Measurements from ENCODE around the gene COL4A1.

COL4A1 gene

DNA sequence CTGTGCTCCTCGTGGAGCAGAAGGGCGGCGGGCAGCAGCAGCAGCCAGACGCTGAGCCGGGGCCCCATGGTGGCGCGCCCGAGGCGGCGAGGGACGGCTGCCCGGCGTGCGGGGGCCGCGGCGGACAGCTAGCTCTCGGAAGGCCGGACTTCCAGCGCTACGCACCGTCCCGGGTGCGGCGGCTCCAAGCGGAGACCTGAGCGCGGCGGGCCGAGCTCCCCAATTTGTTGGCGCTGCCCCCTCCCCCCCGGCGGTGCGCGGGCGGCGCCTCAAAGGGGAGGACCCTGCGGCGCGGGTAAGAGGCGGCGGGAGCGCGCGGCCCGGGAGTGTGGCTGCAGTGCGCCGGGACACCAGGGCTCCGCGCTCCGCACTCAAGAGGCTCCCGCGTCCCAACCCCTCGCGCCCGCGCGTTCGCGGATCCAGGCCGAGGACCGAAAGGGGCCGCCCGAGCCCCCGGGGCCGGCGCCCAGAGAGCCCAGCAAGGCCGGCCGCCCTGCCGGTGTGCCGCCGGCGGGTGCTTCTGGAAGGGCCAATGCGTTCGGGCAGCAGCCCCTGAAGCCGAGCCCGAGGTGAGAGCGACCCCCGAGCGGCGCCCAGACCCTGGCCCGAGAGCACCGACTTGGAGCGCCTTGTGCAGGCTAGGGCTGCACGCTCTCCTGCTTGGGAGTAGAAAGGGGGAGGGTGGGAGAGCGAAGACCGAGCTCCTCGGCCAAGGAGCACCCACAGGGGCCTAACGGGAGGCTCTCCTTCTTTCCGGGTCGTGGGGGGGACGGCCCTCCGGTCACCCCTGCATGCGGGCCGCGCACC, at the start of gene COL4A1, which contains the start of gene COL4A2:
TSS of gene COL4A1 (minus strand) at position 198 of the 807 bp plus-strand sequence. CDS start at position 68, 130 bp downstream.
TSS of gene COL4A2 (plus strand) at position 325 of the 807 bp plus-strand sequence. CDS start 620 bp downstream, outside the sequence.
- DNase-seq (ENCODE audit: low read depth) = no peak

- no peak for DNase-seq (ENCODE audit: low read depth)
Measured at GRCh38 chr13:110356362-110356761, 49.4 kb upstream of the COL4A1 start.

- DNase-seq (ENCODE audit: low read depth) = no peak
Measured at GRCh38 chr13:110354715-110355473, 47.9 kb upstream of the COL4A1 start.

- DNase-seq (ENCODE audit: low read depth) = no peak
Measured at GRCh38 chr13:110354123-110354627, 47.2 kb upstream of the COL4A1 start.

GRCh38 chr13:110353339-110353977, 46.5 kb upstream of the COL4A1 start:
- DNase-seq (ENCODE audit: low read depth) = no peak

- no peak for DNase-seq (ENCODE audit: low read depth)
Measured at GRCh38 chr13:110352735-110353134, 45.8 kb upstream of the COL4A1 start.

DNA sequence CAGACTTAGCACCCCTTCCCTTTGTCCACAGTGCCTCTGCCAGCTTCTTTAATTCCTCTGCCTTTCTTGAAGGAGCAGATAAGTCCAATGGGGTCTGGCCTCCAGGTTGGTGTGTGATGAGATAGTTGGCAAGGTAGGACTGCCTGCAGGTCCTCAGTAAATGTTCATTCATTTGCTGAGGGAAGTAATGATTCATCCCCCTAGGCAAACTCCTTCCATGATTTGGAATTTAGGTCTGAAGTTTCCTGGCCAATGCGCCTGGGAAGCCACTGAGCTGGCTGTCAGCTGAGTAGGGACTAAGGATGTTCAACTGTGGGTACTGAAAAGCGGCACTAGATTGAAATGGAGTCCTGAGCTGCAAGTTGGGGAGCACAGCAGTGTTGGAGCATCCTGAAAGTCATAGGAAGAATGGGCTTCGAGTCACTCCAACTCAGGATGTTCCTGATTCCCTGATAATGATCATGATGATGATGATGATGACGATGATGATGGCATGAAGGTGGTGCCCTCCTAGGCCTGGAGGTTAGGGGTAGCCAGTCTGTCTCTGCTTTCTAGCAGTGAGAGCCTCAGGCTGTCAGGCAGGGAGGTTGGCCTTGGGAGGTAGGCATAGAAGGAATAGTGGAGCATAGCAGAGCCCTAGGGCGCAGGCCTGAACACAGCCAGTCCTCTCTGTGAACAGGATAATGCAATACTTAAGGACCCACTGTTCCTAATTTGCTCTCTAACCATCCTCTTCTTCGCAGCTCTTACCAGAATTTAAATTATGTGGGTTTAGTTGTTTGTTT, 44.9 kb upstream of the COL4A1 start:
- DNase-seq (ENCODE audit: low read depth) = no peak

DNA sequence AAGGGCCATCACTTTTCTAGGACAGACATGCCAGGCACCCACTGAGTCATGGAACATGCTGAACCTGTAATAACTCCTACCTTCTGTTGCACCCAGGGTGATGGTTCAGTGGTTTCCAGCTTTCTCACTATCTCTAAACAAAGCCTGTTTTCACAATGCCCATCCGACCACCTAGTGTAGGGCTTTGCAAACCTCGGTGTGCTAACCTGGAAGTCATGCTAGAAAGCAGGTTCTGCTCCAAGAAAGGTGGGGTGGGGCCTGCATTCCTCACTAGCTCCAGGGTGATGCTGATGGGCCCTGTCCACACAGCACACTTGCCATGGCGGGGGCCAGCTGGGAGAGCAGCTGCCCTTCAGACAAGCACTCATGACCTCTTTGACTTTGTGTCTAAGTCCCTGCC, 43.6 kb upstream of the COL4A1 start:
- no peak for DNase-seq (ENCODE audit: low read depth)

GRCh38 chr13:110350049-110350448, 43.1 kb upstream of the COL4A1 start:
- no peak for DNase-seq (ENCODE audit: low read depth)

- DNase-seq (ENCODE audit: low read depth) = no peak
Measured at GRCh38 chr13:110349239-110349638, 42.3 kb upstream of the COL4A1 start.

GRCh38 chr13:110348309-110349105, 41.5 kb upstream of the COL4A1 start:
- no peak for DNase-seq (ENCODE audit: low read depth)

- peak; percentile 53 for DNase-seq (ENCODE audit: low read depth)
Measured at GRCh38 chr13:110347535-110348308, 40.8 kb upstream of the COL4A1 start.

DNA sequence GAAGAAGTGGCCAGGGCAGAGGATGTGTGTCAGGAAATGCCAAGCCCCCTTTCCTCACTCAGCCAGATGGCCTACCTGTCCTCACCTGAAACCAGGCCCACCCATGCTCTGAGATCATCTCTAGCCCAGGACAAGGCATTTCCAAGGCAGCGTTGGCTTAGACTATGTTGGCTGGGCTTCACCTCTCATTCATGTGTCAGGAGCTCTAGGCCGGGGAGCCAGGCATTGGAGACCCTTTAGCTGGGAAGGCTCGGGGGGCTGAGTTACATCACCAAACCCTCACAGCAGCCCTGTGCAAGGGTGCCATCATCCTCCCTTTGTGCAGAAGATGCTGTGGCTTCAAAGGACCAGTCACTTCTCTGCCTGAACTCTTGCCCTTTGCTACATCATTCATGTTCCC, 40.1 kb upstream of the COL4A1 start:
- DNase-seq (ENCODE audit: low read depth) = no peak

DNA sequence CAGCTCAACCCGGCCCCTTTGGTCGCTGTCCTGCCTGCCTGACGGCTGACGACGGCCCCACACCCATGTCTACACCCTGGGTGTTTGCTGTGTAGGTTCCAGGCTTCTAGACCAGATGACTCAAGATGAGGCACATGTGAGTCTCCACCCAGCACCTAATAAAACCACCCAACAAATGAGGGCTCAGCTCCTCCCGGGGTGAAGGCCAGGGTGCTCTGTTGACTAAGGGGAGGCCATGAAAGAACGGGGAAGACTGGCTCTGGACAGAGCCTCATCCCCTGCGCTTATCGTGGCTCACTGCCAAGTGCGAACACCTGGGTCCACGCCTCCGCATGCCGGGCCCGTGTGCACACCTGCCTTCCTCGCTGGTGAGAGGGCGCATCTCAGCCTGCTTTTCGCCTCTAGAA, 39.7 kb upstream of the COL4A1 start:
- no peak for DNase-seq (ENCODE audit: low read depth)

DNA sequence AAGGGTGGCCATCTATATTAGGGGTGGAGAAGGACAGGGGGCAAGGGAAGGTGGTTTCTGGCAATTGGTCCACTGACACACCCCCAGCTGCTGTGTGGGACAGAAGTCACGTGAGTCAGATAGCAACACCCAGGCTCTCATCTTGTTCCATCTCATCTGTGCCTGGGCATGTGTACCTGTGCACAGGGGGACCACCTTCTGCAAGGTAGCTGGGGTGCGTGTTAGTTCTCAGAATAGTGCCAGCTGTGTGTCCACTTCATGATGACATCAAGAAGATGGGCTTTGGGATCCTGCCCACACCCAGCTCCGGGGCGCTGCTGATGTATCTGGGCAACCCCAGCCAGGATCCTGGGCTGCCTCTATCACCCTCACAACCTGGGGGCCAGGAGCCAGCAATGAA, 38.7 kb upstream of the COL4A1 start:
- no peak for DNase-seq (ENCODE audit: low read depth)

- DNase-seq (ENCODE audit: low read depth) = no peak
Measured at GRCh38 chr13:110345266-110345665, 38.3 kb upstream of the COL4A1 start.

GRCh38 chr13:110344320-110344719, 37.4 kb upstream of the COL4A1 start:
- DNase-seq (ENCODE audit: low read depth) = no peak

- DNase-seq (ENCODE audit: low read depth) = no peak
Measured at GRCh38 chr13:110343241-110343865, 36.4 kb upstream of the COL4A1 start.

DNA sequence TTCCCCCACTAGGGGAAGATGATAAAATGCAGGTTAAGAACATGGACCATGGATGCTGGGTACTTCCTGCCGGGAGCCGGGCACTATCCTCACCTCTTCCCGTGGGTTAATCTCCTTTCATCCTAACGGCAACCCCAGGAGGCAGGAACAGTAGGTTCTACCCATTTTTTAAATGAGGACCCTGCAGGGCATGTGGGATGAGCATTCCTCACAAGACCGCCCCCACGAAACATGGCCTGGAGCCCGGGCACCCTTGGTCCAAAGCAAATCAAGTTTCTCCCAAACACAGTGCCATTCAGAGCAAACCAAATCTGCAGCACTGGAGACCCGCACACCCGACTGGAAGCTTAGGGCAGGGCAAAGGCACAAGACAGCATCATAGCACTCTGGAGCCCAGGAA, 35.5 kb upstream of the COL4A1 start:
- no peak for DNase-seq (ENCODE audit: low read depth)

Measured in HS-5 (cell line).